HepG2 (cell line): ENCODE measurements around the gene KNCN. TPM values are rescaled to one million over a fixed set of nuclear protein-coding genes. Genes with fewer than 3 reads are reported as not detected.

Source experiments
- polyA plus RNA-seq, 8 experiments: library from polyadenylated mRNA; depleted of rRNA in 3 of 8; stranded (reverse) in 7 of 8; unstranded in 1 of 8; fragments of >200 nt; fragmentation: Illumina TruSeq in 4 of 8; extraction: Trizol in 4 of 8; gene quantifications; 2 replicates each; pipeline versions ENCODE4 v1.2.1 to v1.2.3, GENCODE V29; 2011 to 2016; ENCODE audit warnings: low read depth in 4 of 8, missing spikeins in 1 of 8, mixed read lengths in 1 of 8; ENCODE audit not compliant: insufficient read depth in 1 of 8
- total RNA-seq, 5 experiments: library from RNA; depleted of rRNA; stranded (reverse); fragments of >200 nt; fragmentation: Illumina TruSeq; extraction: Trizol; gene quantifications; 2 replicates each; pipeline ENCODE4 v1.2.3, GENCODE V29; 2016; ENCODE audit warnings: low read depth in 1 of 5

KNCN gene
- total and polyA plus RNA-seq, 2 of the 13 experiments (the other 11 are each of a cell fraction or from before 2014, with no cell fraction given): not detected

Other genes with a start within 250 kb of the KNCN start
- gene LRRC41, start 248.0 kb downstream of the KNCN start, total RNA-seq (2016; rRNA removed; fragmentation: Illumina TruSeq; extraction: Trizol): 51.9 and 53.6 TPM in 2 replicates
- 48.1 and 64.1 TPM in 2 replicates for gene LRRC41, start 248.0 kb downstream of the KNCN start, polyA plus RNA-seq (2011; rRNA removed)
- 556 and 776 TPM in 2 replicates for gene UQCRH, start 247.9 kb downstream of the KNCN start, total RNA-seq (2016; rRNA removed; fragmentation: Illumina TruSeq; extraction: Trizol)
- 389 and 548 TPM in 2 replicates for gene UQCRH, start 247.9 kb downstream of the KNCN start, polyA plus RNA-seq (2011; rRNA removed)
- 23.5 and 27.1 TPM in 2 replicates for gene NSUN4, start 210.8 kb downstream of the KNCN start, total RNA-seq (2016; rRNA removed; fragmentation: Illumina TruSeq; extraction: Trizol)
- 21.5 and 24.0 TPM in 2 replicates for gene NSUN4, start 210.8 kb downstream of the KNCN start, polyA plus RNA-seq (2011; rRNA removed)
- gene FAAH, start 157.3 kb downstream of the KNCN start, total RNA-seq (2016; rRNA removed; fragmentation: Illumina TruSeq; extraction: Trizol): 1.5 and 11.0 TPM in 2 replicates
- gene FAAH, start 157.3 kb downstream of the KNCN start, polyA plus RNA-seq (2011; rRNA removed): 5.4 and 7.3 TPM in 2 replicates
- gene DMBX1, start 61.8 kb downstream of the KNCN start, total RNA-seq (2016; rRNA removed; fragmentation: Illumina TruSeq; extraction: Trizol): not detected in 2 replicates
- not detected in 2 replicates for gene DMBX1, start 61.8 kb downstream of the KNCN start, polyA plus RNA-seq (2011; rRNA removed)
- 14.7 and 18.5 TPM in 2 replicates for gene MKNK1, start 52.6 kb upstream of the KNCN start, total RNA-seq (2016; rRNA removed; fragmentation: Illumina TruSeq; extraction: Trizol)
- 24.1 and 25.6 TPM in 2 replicates for gene MKNK1, start 52.6 kb upstream of the KNCN start, polyA plus RNA-seq (2011; rRNA removed)
- 3.1 and 3.5 TPM in 2 replicates for gene MOB3C, start 65.2 kb upstream of the KNCN start, total RNA-seq (2016; rRNA removed; fragmentation: Illumina TruSeq; extraction: Trizol)
- gene MOB3C, start 65.2 kb upstream of the KNCN start, polyA plus RNA-seq (2011; rRNA removed): 4.1 and 6.8 TPM in 2 replicates
- 66.6 and 82.9 TPM in 2 replicates for gene ATPAF1, start 116.7 kb upstream of the KNCN start, total RNA-seq (2016; rRNA removed; fragmentation: Illumina TruSeq; extraction: Trizol)
- 57.3 and 76.7 TPM in 2 replicates for gene ATPAF1, start 116.7 kb upstream of the KNCN start, polyA plus RNA-seq (2011; rRNA removed)
- gene TEX38, start 120.2 kb upstream of the KNCN start, total RNA-seq (2016; rRNA removed; fragmentation: Illumina TruSeq; extraction: Trizol): not detected in 2 replicates
- 0.07 and 0.18 TPM in 2 replicates for gene TEX38, start 120.2 kb upstream of the KNCN start, polyA plus RNA-seq (2011; rRNA removed)
- 17.4 and 17.9 TPM in 2 replicates for gene EFCAB14, start 167.5 kb upstream of the KNCN start, total RNA-seq (2016; rRNA removed; fragmentation: Illumina TruSeq; extraction: Trizol)
- 12.4 and 13.4 TPM in 2 replicates for gene EFCAB14, start 167.5 kb upstream of the KNCN start, polyA plus RNA-seq (2011; rRNA removed)
- gene CYP4B1, start 247.4 kb upstream of the KNCN start, total RNA-seq (2016; rRNA removed; fragmentation: Illumina TruSeq; extraction: Trizol): not detected in 2 replicates
- 0.03 and 0.10 TPM in 2 replicates for gene CYP4B1, start 247.4 kb upstream of the KNCN start, polyA plus RNA-seq (2011; rRNA removed)